Measurements from ENCODE around the gene TCHP.
"Not testable (repeated sequence)": the region's sequence is repeated elsewhere in the genome, so short reads cannot be mapped to it uniquely, and the experiment has no call there.

TCHP gene

GRCh38 chr12:109925185-109925840 lies 25.2 kb downstream of the TCHP start:
- DNase-seq (ENCODE audit: low spot score): no peak
- TF ChIP-seq, protein P1, sequence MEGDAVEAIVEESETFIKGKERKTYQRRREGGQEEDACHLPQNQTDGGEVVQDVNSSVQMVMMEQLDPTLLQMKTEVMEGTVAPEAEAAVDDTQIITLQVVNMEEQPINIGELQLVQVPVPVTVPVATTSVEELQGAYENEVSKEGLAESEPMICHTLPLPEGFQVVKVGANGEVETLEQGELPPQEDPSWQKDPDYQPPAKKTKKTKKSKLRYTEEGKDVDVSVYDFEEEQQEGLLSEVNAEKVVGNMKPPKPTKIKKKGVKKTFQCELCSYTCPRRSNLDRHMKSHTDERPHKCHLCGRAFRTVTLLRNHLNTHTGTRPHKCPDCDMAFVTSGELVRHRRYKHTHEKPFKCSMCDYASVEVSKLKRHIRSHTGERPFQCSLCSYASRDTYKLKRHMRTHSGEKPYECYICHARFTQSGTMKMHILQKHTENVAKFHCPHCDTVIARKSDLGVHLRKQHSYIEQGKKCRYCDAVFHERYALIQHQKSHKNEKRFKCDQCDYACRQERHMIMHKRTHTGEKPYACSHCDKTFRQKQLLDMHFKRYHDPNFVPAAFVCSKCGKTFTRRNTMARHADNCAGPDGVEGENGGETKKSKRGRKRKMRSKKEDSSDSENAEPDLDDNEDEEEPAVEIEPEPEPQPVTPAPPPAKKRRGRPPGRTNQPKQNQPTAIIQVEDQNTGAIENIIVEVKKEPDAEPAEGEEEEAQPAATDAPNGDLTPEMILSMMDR (IDR thresholded peaks at IDR 0.05; ENCODE audit: borderline replicate concordance, control extremely low read depth, extremely low read depth, insufficient read depth, missing control alignments): no peak
- in situ Hi-C loops (cut with MboI; ENCODE audit: low sequenced_read_pairs, unreplicated experiment): no loop called here

GRCh38 chr12:109926016-109926415 lies 25.9 kb downstream of the TCHP start:
- DNase-seq (ENCODE audit: low spot score): no peak
- in situ Hi-C loops (cut with MboI; ENCODE audit: low sequenced_read_pairs, unreplicated experiment): no loop called here
- TF ChIP-seq, protein P1 (IDR thresholded peaks at IDR 0.05; ENCODE audit: borderline replicate concordance, control extremely low read depth, extremely low read depth, insufficient read depth, missing control alignments): no peak

GRCh38 chr12:109926488-109927210 lies 26.6 kb downstream of the TCHP start:
- in situ Hi-C loops (cut with MboI; ENCODE audit: low sequenced_read_pairs, unreplicated experiment): no loop called here
- DNase-seq (ENCODE audit: low spot score): no peak
- TF ChIP-seq, protein P1 (IDR thresholded peaks at IDR 0.05; ENCODE audit: borderline replicate concordance, control extremely low read depth, extremely low read depth, insufficient read depth, missing control alignments): no peak

GRCh38 chr12:109927622-109928021 lies 27.5 kb downstream of the TCHP start:
- TF ChIP-seq, protein P1 (IDR thresholded peaks at IDR 0.05; ENCODE audit: borderline replicate concordance, control extremely low read depth, extremely low read depth, insufficient read depth, missing control alignments): peak; percentile 20
- DNase-seq (ENCODE audit: low spot score): peak; percentile 74
- in situ Hi-C loops (cut with MboI; ENCODE audit: low sequenced_read_pairs, unreplicated experiment): no loop called here

DNA sequence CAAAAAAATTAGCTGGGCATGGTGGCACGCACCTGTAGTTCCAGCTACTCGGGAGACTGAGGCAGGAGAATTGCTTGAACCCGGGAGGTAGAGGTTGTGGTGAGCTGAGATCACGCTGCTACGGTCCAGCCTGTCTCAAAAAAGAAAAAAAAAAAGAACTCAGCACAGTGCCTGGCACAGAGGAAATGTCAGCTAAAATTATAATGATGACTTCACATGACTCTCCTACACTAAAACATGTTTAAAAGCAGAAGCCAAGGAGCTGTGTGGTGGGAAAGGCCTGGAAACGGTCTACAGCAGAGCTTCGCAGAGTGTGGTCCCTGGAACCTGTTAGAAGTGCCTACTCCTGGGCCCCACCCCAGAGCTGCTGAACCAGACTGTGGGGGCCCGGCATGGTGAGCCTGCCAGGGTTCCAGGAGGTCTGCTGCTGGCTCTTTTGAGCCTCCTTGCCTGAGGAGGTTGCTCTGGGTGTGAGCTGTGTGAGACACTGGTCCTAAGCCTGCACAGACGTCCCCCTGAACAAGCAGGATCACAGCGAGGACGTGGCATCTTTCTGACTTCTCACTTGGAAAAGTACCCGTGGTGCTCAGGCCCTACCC lies 28.1 kb downstream of the TCHP start:
- TF ChIP-seq, protein P1 (IDR thresholded peaks at IDR 0.05; ENCODE audit: borderline replicate concordance, control extremely low read depth, extremely low read depth, insufficient read depth, missing control alignments): no peak
- no peak for DNase-seq (ENCODE audit: low spot score)
- in situ Hi-C loops (cut with MboI; ENCODE audit: low sequenced_read_pairs, unreplicated experiment): no loop called here

DNA sequence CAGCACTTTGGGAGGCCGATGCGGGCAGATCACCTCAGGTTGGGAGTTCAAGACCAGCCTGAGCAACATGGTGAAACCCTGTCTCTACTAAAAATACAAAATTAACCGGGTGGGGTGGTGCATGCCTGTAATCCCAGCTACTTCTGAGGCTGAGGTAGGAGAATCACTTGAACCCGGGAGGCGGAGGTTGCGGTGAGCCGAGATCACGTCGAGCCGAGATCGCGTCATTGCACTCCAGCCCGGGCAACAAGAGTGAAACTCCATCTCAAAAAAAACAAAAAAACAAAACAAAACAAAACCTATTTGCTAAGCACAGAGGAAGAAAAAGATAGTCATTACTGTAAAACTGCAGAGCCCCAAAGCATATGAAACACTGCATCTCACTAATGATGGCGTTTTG lies 29.3 kb downstream of the TCHP start:
- in situ Hi-C loops (cut with MboI; ENCODE audit: low sequenced_read_pairs, unreplicated experiment); DNase-seq (ENCODE audit: low spot score): not testable (repeated sequence)
